Gastroesophageal sphincter (tissue), 3 donors: ENCODE results near the gene AP4E1.

Experiments
- CTCF ChIP-seq, 4 experiments: fragments of 200-600 bp in 2 of 4; fragments of 450-650 bp in 2 of 4; sonication (generic) in 1 of 4; IDR thresholded peaks; one replicate each; pipeline ENCODE4 v1.5.1; 2017 to 2019; ENCODE audit warnings: antibody characterized with exemption in 4 of 4, mild to moderate bottlenecking in 2 of 4, moderate library complexity in 2 of 4
- EP300 ChIP-seq: sonication (generic); formaldehyde crosslinking; IDR thresholded peaks from one replicate; pipeline ENCODE4 v1.6.1; 2017; ENCODE audit warnings: antibody characterized with exemption, mild to moderate bottlenecking
- POLR2A ChIP-seq, 2 donors: fragments of 450-650 bp; IDR thresholded peaks; one replicate each; pipeline ENCODE4 v1.6.1; 2017; ENCODE audit warnings: antibody characterized with exemption in 2 of 2, mild to moderate bottlenecking in 2 of 2, moderate library complexity in 1 of 2

DNA sequence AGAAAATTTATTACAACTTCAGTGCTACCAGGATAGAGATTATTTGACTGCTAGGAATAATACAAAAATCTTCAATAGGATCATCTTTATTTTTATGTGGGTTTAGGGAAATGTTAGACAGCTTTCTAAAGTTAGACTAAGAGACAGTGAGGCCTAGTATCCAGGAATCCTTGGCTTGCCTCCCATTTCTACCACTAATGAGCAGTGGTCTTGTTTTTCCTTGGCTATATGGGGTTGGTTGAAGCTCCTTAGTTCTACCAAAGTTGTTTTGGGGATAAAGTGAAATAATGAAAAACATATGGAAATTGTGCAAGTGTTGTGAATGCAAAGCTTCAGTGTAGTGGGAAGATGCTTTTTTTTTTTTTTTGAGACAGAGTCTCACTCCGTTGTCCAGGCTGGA, 16.8 kb downstream of the AP4E1 start:
- TF ChIP-seq CTCF (IDR thresholded peaks at IDR 0.05) = no peak
- TF ChIP-seq POLR2A (IDR thresholded peaks at IDR 0.05) = no peak
- no peak for TF ChIP-seq EP300
